GM04503 (cell line): ENCODE results near the gene ITGB6.

ENCODE experiments used
- DNase-seq: peaks from one replicate; pipeline ENCODE4 v3.0.0-alpha.2; 2012; ENCODE audit warnings: low read depth

The ITGB6 gene

DNA sequence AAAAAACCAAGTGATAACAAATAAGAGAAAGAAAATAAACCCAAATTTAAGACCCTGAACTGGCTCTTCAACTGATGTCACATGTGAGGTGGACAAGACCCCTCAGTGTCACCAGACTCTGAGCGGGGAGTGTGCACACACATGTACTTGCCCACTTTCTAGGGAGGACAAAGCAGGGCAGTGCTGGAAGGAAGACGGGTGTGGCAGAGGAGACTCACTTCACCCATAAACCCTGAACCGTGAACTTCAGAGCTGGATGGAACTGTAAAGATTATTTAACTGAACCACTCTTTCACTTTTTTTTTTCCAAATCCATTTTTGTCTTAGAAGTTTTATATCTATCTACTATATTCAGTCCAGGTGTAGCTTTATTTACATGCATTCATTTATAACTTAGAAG is 149.9 kb downstream of the ITGB6 start:
- no peak for DNase-seq
